GM19397 (cell line): Measurements from ENCODE around the gene CDKAL1.
"Not testable (repeated sequence)": the region's sequence is repeated elsewhere in the genome, so short reads cannot be mapped to it uniquely, and the experiment has no call there.

Experiments
- ATAC-seq: cut with Tn5 transposase; IDR thresholded peaks from one replicate; pipeline ENCODE4 v1.9.1; 2021; ENCODE audit warnings: mild to moderate bottlenecking, moderate library complexity; ENCODE audit not compliant: unreplicated experiment

The CDKAL1 gene

GRCh38 chr6:21187485-21187884 is 653.2 kb downstream of the CDKAL1 start:
- no peak for ATAC-seq

GRCh38 chr6:21188505-21189223 is 654.4 kb downstream of the CDKAL1 start:
- peak; percentile 53 for ATAC-seq

- no peak for ATAC-seq
Measured at GRCh38 chr6:21189759-21190158, 655.5 kb downstream of the CDKAL1 start.

- ATAC-seq, result no peak
Measured at GRCh38 chr6:21190701-21191100, 656.4 kb downstream of the CDKAL1 start.

- ATAC-seq, result no peak
Measured at GRCh38 chr6:21193790-21194475, 659.7 kb downstream of the CDKAL1 start.

- not testable (repeated sequence) for ATAC-seq
Measured at GRCh38 chr6:21195301-21195700, 661.0 kb downstream of the CDKAL1 start.

- no peak for ATAC-seq
Measured at GRCh38 chr6:21198032-21198640, 663.9 kb downstream of the CDKAL1 start.

GRCh38 chr6:21199262-21199661 is 665.0 kb downstream of the CDKAL1 start:
- ATAC-seq, result no peak

- no peak for ATAC-seq
Measured at GRCh38 chr6:21200134-21200870, 666.0 kb downstream of the CDKAL1 start.

GRCh38 chr6:21201187-21201586 is 666.9 kb downstream of the CDKAL1 start:
- no peak for ATAC-seq

- no peak for ATAC-seq
Measured at GRCh38 chr6:21201637-21202350, 667.5 kb downstream of the CDKAL1 start.

- no peak for ATAC-seq
Measured at GRCh38 chr6:21202521-21202920, 668.3 kb downstream of the CDKAL1 start.

- no peak for ATAC-seq
Measured at GRCh38 chr6:21204951-21205350, 670.7 kb downstream of the CDKAL1 start.

- ATAC-seq, result peak; percentile 60
Measured at GRCh38 chr6:21208081-21208795, 674.0 kb downstream of the CDKAL1 start.

GRCh38 chr6:21208796-21209186 is 674.5 kb downstream of the CDKAL1 start:
- no peak for ATAC-seq

GRCh38 chr6:21213492-21213891 is 679.2 kb downstream of the CDKAL1 start:
- ATAC-seq, result peak; percentile 66

GRCh38 chr6:21214738-21215448 is 680.6 kb downstream of the CDKAL1 start:
- no peak for ATAC-seq

- no peak for ATAC-seq
Measured at GRCh38 chr6:21219241-21219640, 685.0 kb downstream of the CDKAL1 start.

- no peak for ATAC-seq
Measured at GRCh38 chr6:21219856-21220255, 685.6 kb downstream of the CDKAL1 start.
